Measurements from ENCODE around the gene NAALADL2.

DNA sequence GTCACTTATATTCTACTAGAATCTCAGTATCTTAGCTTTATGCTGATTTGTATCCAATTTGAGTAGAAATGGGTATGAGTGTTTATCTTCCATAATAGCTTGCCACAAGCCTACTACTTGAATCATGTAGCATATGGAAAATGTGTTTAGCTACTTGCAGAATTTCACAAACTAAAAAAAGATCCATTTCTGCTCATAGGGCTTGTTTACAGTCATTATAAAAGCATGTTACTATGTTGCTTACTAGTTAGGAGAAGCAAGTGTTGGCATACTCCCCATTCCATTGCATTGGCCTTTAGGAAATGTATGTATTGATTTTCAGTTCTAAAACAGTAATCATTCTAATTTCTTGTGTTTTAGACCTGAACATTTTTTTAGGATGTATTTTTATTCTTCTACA is 939.2 kb downstream of the NAALADL2 start:
- TF ChIP-seq FOSL2 (IDR thresholded peaks at IDR 0.05) (no peak), FOSL2 (CRISPR knock-in tag; IDR thresholded peaks at IDR 0.05) (no peak), POLR2A (IDR thresholded peaks at IDR 0.05; ENCODE audit: low read length) (no peak), RAD21 (conservative IDR thresholded peaks at IDR 0.05 in 1 of 2, IDR thresholded peaks at IDR 0.05 in 1 of 2) (no peak), MYC (IDR thresholded peaks at IDR 0.05; ENCODE audit: borderline replicate concordance, low read length) (no peak), JUN (IDR thresholded peaks at IDR 0.05) (no peak), HDAC2 (IDR thresholded peaks at IDR 0.05) (no peak), HOXB5 (CRISPR knock-in tag; IDR thresholded peaks at IDR 0.05) (no peak), SMC3 (IDR thresholded peaks at IDR 0.05) (no peak), PHF8 (IDR thresholded peaks at IDR 0.05; ENCODE audit: borderline replicate concordance, low read depth) (no peak), CHD2 (IDR thresholded peaks at IDR 0.05; ENCODE audit: low read length, partially characterized antibody) (no peak)
- TF ChIP-seq, protein P1, sequence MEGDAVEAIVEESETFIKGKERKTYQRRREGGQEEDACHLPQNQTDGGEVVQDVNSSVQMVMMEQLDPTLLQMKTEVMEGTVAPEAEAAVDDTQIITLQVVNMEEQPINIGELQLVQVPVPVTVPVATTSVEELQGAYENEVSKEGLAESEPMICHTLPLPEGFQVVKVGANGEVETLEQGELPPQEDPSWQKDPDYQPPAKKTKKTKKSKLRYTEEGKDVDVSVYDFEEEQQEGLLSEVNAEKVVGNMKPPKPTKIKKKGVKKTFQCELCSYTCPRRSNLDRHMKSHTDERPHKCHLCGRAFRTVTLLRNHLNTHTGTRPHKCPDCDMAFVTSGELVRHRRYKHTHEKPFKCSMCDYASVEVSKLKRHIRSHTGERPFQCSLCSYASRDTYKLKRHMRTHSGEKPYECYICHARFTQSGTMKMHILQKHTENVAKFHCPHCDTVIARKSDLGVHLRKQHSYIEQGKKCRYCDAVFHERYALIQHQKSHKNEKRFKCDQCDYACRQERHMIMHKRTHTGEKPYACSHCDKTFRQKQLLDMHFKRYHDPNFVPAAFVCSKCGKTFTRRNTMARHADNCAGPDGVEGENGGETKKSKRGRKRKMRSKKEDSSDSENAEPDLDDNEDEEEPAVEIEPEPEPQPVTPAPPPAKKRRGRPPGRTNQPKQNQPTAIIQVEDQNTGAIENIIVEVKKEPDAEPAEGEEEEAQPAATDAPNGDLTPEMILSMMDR (IDR thresholded peaks at IDR 0.05) = no peak
- TF ChIP-seq, protein P2, sequence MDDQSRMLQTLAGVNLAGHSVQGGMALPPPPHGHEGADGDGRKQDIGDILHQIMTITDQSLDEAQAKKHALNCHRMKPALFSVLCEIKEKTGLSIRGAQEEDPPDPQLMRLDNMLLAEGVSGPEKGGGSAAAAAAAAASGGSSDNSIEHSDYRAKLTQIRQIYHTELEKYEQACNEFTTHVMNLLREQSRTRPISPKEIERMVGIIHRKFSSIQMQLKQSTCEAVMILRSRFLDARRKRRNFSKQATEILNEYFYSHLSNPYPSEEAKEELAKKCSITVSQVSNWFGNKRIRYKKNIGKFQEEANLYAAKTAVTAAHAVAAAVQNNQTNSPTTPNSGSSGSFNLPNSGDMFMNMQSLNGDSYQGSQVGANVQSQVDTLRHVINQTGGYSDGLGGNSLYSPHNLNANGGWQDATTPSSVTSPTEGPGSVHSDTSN (IDR thresholded peaks at IDR 0.05) = no peak
- TF ChIP-seq, protein P3, sequence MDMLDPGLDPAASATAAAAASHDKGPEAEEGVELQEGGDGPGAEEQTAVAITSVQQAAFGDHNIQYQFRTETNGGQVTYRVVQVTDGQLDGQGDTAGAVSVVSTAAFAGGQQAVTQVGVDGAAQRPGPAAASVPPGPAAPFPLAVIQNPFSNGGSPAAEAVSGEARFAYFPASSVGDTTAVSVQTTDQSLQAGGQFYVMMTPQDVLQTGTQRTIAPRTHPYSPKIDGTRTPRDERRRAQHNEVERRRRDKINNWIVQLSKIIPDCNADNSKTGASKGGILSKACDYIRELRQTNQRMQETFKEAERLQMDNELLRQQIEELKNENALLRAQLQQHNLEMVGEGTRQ (IDR thresholded peaks at IDR 0.05) = no peak
- TF ChIP-seq, protein P4, sequence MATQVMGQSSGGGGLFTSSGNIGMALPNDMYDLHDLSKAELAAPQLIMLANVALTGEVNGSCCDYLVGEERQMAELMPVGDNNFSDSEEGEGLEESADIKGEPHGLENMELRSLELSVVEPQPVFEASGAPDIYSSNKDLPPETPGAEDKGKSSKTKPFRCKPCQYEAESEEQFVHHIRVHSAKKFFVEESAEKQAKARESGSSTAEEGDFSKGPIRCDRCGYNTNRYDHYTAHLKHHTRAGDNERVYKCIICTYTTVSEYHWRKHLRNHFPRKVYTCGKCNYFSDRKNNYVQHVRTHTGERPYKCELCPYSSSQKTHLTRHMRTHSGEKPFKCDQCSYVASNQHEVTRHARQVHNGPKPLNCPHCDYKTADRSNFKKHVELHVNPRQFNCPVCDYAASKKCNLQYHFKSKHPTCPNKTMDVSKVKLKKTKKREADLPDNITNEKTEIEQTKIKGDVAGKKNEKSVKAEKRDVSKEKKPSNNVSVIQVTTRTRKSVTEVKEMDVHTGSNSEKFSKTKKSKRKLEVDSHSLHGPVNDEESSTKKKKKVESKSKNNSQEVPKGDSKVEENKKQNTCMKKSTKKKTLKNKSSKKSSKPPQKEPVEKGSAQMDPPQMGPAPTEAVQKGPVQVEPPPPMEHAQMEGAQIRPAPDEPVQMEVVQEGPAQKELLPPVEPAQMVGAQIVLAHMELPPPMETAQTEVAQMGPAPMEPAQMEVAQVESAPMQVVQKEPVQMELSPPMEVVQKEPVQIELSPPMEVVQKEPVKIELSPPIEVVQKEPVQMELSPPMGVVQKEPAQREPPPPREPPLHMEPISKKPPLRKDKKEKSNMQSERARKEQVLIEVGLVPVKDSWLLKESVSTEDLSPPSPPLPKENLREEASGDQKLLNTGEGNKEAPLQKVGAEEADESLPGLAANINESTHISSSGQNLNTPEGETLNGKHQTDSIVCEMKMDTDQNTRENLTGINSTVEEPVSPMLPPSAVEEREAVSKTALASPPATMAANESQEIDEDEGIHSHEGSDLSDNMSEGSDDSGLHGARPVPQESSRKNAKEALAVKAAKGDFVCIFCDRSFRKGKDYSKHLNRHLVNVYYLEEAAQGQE (IDR thresholded peaks at IDR 0.05) = no peak

Data from A549 (cell line).